Natural killer cell (primary cell): ENCODE measurements around the gene RAB23. TPM values are rescaled to one million over a fixed set of nuclear protein-coding genes. Genes with fewer than 3 reads are reported as not detected.

ENCODE experiments used
- ATAC-seq, 3 donors: fragments of 150-1000 bp in 2 of 3; fragments of 200-7000 bp in 1 of 3; cut with Tn5 transposase; 1 replicate in 1 of 3; 2 replicates in 2 of 3; pipeline ENCODE4 v1.10.0; 2021; ENCODE audit warnings: mild to moderate bottlenecking in 2 of 3, moderate library complexity in 2 of 3
- DNase-seq, 2 donors: peaks; one replicate each; pipeline versions ENCODE4 v3.0.0 to v3.0.0-alpha.2; 2013 to 2021; ENCODE audit warnings: mixed read lengths in 1 of 2
- H3K27ac ChIP-seq: one replicate; pipeline ENCODE4 v1.5.1; 2013; ENCODE audit warnings: mild to moderate bottlenecking, low read length
- H3K27me3 ChIP-seq: one replicate; pipeline ENCODE4 v1.6.1; 2013; ENCODE audit warnings: low read length; ENCODE audit not compliant: control insufficient read depth, insufficient read depth
- H3K36me3 ChIP-seq: one replicate; pipeline ENCODE4 v1.6.1; 2013; ENCODE audit warnings: low read length; ENCODE audit not compliant: control insufficient read depth, insufficient read depth
- H3K4me1 ChIP-seq: one replicate; pipeline ENCODE4 v1.6.1; 2013; ENCODE audit warnings: low read length; ENCODE audit not compliant: control insufficient read depth, insufficient read depth
- H3K4me3 ChIP-seq: one replicate; pipeline ENCODE4 v1.5.1; 2013; ENCODE audit warnings: low read length
- H3K9me3 ChIP-seq: one replicate; pipeline ENCODE4 v1.6.1; 2013; ENCODE audit warnings: low read length; ENCODE audit not compliant: control insufficient read depth, insufficient read depth
- H3K27ac Mint-ChIP-seq, 2 donors: one replicate each; pipeline ENCODE4 v1.8.0; 2022; ENCODE audit warnings: mild to moderate bottlenecking in 2 of 2, mixed read lengths in 2 of 2, moderate library complexity in 1 of 2
- H3K27me3 Mint-ChIP-seq, 2 donors: one replicate each; pipeline ENCODE4 v1.8.0; 2022; ENCODE audit warnings: low read depth in 2 of 2, mixed read lengths in 2 of 2
- H3K36me3 Mint-ChIP-seq: one replicate; pipeline ENCODE4 v1.8.0; 2022; ENCODE audit warnings: mixed read lengths
- H3K4me1 Mint-ChIP-seq, 2 donors: one replicate each; pipeline ENCODE4 v1.8.0; 2022; ENCODE audit warnings: mixed read lengths in 2 of 2
- H3K4me3 Mint-ChIP-seq: one replicate; pipeline ENCODE4 v1.8.0; 2022; ENCODE audit warnings: mild to moderate bottlenecking, moderate library complexity, mixed read lengths
- H3K9me3 Mint-ChIP-seq, 2 donors: one replicate each; pipeline ENCODE4 v1.8.0; 2022; ENCODE audit warnings: mixed read lengths in 2 of 2
- WGBS: methylation state at CpG from one replicate; pipeline ENCODE4 v1.1.7; 2013; ENCODE audit warnings: missing lambda C conversion rate; ENCODE audit not compliant: insufficient coverage; 5-methylcytosine and 5-hydroxymethylcytosine counted together
- intact Hi-C: fragments of 100-400 bp; cut with micrococcal nuclease; formaldehyde crosslinking; loops from one replicate; pipeline ENCODE4 v1.14.2; 2022
- total RNA-seq, 4 donors: library from RNA; stranded (reverse); fragments of 120-200 nt in 1 of 4; gene quantifications; one replicate each; pipeline versions ENCODE4 v1.2.3 to v1.2.4, GENCODE V29; 2013 to 2022
- TF ChIP-seq, protein P1 (sequence below): fragments of 200-600 bp; IDR thresholded peaks from one replicate; pipeline ENCODE4 v1.8.0; 2022; ENCODE audit warnings: antibody characterized with exemption

Gene RAB23
- total RNA-seq, 3 donors from 2014 or later (not counting 1 experiment from before 2014, with no cell fraction given) = 0.31 to 1.3 (median 0.77) TPM

- peaks cover 11% of the 10 kb centered on the region for H3K27me3 ChIP-seq
- ATAC-seq (no peak), DNase-seq (peak in 1 of 2 donors; percentile 43)
- WGBS = 31% methylated on average over 5 of the region's 5 CpGs
- Mint-ChIP-seq H3K27ac (peak overlapping the region in 1 of 2 donors; percentile 94), H3K4me3 (peak overlapping the region; percentile 99), H3K36me3 (no peaks in the 10 kb centered on the region), H3K9me3 (no peaks in the 10 kb centered on the region), H3K4me1 (peaks cover 11% of the 10 kb centered on the region in 2 donors), H3K27me3 (peaks cover 21 to 37% of the 10 kb centered on the region in 2 donors)
- H3K36me3 ChIP-seq = no peaks in the 10 kb centered on the region
- no peaks in the 10 kb centered on the region for H3K9me3 ChIP-seq
- TF ChIP-seq, protein P1, sequence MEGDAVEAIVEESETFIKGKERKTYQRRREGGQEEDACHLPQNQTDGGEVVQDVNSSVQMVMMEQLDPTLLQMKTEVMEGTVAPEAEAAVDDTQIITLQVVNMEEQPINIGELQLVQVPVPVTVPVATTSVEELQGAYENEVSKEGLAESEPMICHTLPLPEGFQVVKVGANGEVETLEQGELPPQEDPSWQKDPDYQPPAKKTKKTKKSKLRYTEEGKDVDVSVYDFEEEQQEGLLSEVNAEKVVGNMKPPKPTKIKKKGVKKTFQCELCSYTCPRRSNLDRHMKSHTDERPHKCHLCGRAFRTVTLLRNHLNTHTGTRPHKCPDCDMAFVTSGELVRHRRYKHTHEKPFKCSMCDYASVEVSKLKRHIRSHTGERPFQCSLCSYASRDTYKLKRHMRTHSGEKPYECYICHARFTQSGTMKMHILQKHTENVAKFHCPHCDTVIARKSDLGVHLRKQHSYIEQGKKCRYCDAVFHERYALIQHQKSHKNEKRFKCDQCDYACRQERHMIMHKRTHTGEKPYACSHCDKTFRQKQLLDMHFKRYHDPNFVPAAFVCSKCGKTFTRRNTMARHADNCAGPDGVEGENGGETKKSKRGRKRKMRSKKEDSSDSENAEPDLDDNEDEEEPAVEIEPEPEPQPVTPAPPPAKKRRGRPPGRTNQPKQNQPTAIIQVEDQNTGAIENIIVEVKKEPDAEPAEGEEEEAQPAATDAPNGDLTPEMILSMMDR = no peak
- H3K4me1 ChIP-seq = peaks cover 7% of the 10 kb centered on the region
- peak overlapping the region; percentile 98 for H3K4me3 ChIP-seq
- H3K27ac ChIP-seq = no peak overlapping the region
- intact Hi-C loops = loop anchor here (2.0 to 5.0 kb wide), 2 partner anchors 134 to 175 kb away; partner anchors contain the start of gene KIAA1586
Measured at GRCh38 chr6:57222743-57223077, 603 bp upstream of the RAB23 start.

GRCh38 chr6:57221191-57221935 is 744 bp downstream of the RAB23 start:
- Histone ChIP-seq H3K27me3 (peaks cover 11% of the 10 kb centered on the region), H3K4me3 (peak overlapping the region; percentile 98), H3K36me3 (no peaks in the 10 kb centered on the region), H3K9me3 (no peaks in the 10 kb centered on the region), H3K4me1 (peaks cover 7% of the 10 kb centered on the region), H3K27ac (no peak overlapping the region)
- TF ChIP-seq, protein P1 = no peak
- ATAC-seq = peak; percentile 46 to 67 (median 52)
- 2% methylated on average over 38 of the region's 38 CpGs for WGBS
- Mint-ChIP-seq H3K4me1 (peaks cover 11% of the 10 kb centered on the region in 2 donors), H3K27ac (peak overlapping the region; percentile 82 to 94), H3K27me3 (peaks cover 25 to 34% of the 10 kb centered on the region in 2 donors), H3K4me3 (peak overlapping the region; percentile 83), H3K9me3 (no peaks in the 10 kb centered on the region), H3K36me3 (no peaks in the 10 kb centered on the region)
- intact Hi-C loops = loop anchor here (1.0 to 5.0 kb wide), 2 partner anchors 49 to 174 kb away; partner anchors contain the start of genes BAG2 and KIAA1586
- peak; percentile 31 to 64 for DNase-seq

- Mint-ChIP-seq H3K27me3 (peaks cover 23 to 30% of the 10 kb centered on the region in 2 donors), H3K4me3 (peak overlapping the region; percentile 63), H3K4me1 (peaks cover 11% of the 10 kb centered on the region in 2 donors), H3K36me3 (no peaks in the 10 kb centered on the region), H3K27ac (no peak overlapping the region), H3K9me3 (no peaks in the 10 kb centered on the region)
- H3K36me3 ChIP-seq = no peaks in the 10 kb centered on the region
- no peaks in the 10 kb centered on the region for H3K9me3 ChIP-seq
- H3K4me1 ChIP-seq = peaks cover 7% of the 10 kb centered on the region
- no peak for DNase-seq
- WGBS = 100% methylated on average over 2 of the region's 2 CpGs
- TF ChIP-seq, protein P1 = no peak
- intact Hi-C loops = loop anchor here (5.0 kb wide), 1 partner anchor 173 kb away; the partner anchor contains the start of gene KIAA1586
- H3K27ac ChIP-seq = no peak overlapping the region
- peaks cover 11% of the 10 kb centered on the region for H3K27me3 ChIP-seq
- no peak overlapping the region for H3K4me3 ChIP-seq
- no peak for ATAC-seq
Measured at GRCh38 chr6:57220083-57220703, 1.9 kb downstream of the RAB23 start.
